Fibroblast of lung (primary cell): ENCODE data around the gene SCN5A.

Experiments used
- EZH2 ChIP-seq: IDR thresholded peaks from 2 replicates; pipeline ENCODE4 v1.5.1; 2012; ENCODE audit warnings: low read length, control low read depth, mild to moderate bottlenecking; ENCODE audit errors: missing control alignments
- TF ChIP-seq, protein P1 (sequence below), 2 donors: IDR thresholded peaks in 1 of 2; conservative IDR thresholded peaks in 1 of 2; 1 replicate in 1 of 2; 2 replicates in 1 of 2; pipeline ENCODE4 v1.5.1; 2011 to 2012; ENCODE audit warnings: low read length in 2 of 2, control low read depth in 1 of 2, inconsistent platforms in 1 of 2, low read depth in 1 of 2, mild to moderate bottlenecking in 1 of 2

DNA sequence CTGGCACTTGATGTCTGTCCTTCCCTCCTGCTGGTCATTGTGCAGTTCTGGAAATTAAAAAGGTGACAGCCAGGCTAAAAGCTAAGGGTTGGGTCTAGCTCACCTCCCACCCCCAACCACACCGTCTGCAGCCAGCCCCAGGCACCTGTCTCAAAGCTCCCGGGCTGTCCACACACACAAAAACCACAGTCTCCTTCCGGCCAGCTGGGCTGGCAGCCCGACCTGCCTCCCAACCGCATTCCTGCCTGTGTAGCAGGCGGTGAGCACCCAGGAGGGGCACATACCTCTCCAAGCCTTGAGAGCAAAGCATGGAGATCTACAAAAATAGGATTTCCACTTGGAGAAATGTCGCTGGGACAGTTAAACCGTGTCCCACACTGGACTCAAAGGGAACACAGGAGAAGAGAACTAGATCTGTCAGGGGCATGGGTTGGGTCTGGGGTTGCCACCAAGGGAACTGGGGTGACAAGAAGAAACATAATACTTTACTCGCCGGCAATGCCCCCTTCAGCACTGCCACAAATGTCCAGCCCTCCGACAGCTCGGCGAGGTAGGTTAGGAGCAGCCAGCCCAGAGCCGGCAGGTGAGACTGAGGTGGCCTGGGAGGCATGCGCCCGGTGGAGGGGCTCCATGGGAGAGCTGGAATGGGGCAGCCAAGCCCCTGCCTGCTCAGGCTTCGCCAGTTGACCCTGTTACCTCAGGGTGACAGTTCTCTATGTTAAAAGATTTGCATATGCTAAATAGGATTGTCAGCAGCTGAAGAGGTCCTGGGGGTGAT lies 101.1 kb downstream of the SCN5A start:
- TF ChIP-seq, protein P1, sequence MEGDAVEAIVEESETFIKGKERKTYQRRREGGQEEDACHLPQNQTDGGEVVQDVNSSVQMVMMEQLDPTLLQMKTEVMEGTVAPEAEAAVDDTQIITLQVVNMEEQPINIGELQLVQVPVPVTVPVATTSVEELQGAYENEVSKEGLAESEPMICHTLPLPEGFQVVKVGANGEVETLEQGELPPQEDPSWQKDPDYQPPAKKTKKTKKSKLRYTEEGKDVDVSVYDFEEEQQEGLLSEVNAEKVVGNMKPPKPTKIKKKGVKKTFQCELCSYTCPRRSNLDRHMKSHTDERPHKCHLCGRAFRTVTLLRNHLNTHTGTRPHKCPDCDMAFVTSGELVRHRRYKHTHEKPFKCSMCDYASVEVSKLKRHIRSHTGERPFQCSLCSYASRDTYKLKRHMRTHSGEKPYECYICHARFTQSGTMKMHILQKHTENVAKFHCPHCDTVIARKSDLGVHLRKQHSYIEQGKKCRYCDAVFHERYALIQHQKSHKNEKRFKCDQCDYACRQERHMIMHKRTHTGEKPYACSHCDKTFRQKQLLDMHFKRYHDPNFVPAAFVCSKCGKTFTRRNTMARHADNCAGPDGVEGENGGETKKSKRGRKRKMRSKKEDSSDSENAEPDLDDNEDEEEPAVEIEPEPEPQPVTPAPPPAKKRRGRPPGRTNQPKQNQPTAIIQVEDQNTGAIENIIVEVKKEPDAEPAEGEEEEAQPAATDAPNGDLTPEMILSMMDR (conservative IDR thresholded peaks at IDR 0.05 in 1 of 2, IDR thresholded peaks at IDR 0.05 in 1 of 2; ENCODE audit: low read depth in 1 of 2, low read length in 2 of 2), result no peak
- no peak for TF ChIP-seq EZH2
